GM21360 (cell line): ENCODE measurements around the gene PRR35.

Source experiments
- ATAC-seq: cut with Tn5 transposase; IDR thresholded peaks from one replicate; pipeline ENCODE4 v1.9.1; 2021; ENCODE audit warnings: mild to moderate bottlenecking, moderate library complexity; ENCODE audit not compliant: unreplicated experiment

PRR35 gene

DNA sequence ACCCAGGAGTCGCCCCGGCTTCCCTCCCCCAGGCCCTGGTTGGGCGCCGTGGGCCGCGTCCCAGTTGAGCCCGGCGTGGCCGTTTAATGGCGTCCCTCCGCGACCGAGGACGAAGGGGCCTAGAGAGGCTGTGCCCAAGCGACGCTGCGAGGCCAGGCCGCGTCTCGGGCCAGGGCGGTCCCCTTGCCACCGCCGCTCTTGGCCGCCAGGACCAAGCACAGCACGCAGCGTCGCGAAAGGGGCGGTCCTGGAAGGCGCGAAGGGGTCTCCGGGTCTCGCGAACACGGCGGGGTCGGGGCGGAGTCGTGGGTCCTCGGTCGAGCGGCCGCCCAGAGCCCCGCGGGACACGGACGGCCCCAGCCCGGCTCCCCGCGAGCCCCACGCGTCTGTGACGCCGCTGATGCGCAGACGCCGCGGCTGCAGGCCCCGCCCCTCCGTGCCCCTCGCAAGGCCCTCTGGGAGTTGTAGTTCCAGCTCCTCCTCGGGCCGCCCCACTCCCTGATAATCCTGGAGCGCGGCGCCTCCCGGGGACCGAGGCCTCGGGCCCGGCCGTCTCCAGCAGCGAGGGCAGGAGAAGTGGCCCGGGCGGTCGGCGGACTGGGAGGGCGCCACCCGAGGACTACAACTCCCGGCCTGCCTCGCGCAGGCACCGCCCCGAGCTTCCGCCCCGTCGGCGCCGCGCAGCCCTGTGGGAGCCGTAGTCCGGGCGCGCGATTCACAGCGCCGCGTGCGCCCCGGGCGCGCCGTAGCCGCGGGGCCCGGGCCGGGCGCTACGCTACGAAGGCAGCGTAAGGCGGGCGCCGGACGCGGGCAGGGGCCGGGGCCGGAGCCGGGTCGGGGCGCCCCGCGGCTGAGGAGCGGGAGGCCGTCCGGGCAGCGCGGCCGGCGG is 32.9 kb upstream of the PRR35 start, which contains the start of gene CAPN15:
Gene CAPN15, plus strand, starts transcription at position 698 of the 889 bp plus-strand sequence. CDS start 19,127 bp downstream, outside the sequence.
- peak; percentile 60 for ATAC-seq

DNA sequence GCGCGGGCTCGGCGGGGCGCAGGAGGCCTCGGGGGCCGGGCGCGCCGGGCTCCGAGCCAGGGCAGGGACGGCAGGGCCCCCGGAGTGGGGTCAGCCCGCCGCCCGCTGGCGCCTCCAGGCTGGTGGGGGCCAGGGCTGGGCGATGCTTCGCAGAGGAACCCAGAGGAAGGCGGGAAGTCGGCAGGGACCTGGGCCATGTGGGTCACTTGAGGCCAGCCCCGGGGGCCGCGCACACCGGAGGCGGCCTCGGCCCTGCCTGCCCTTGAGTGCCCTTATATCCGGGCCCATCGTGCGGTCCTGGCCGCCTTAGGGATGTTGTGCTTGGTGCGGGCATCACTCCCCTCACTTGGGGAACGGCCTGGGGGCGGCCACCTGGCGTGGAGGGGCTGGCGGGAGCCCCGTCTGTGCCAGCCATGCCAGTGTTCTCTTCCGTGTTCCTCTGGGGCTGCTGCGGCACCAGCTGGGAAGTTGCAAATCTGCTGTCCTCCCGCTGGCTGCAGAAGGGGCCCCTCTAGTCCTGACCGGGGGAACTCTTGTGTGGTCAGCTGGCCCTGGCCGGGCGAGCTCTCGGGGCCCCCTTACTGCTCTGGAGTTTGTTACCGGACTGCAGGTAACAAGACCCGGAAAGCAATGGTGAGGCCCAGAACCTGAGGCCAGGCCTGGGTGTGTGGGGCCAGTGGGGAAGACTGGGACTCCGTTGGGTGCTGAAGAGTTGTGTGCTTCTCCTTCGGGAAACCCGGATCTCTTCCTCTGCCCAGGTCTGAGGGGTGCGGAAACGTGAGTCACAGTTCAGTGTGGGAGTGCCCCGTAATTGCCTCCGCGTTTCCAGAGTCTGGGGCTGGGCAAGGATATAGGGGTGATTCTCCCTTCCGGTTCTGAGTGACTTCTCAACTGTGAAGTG is 31.8 kb upstream of the PRR35 start:
- peak; percentile 8 for ATAC-seq

DNA sequence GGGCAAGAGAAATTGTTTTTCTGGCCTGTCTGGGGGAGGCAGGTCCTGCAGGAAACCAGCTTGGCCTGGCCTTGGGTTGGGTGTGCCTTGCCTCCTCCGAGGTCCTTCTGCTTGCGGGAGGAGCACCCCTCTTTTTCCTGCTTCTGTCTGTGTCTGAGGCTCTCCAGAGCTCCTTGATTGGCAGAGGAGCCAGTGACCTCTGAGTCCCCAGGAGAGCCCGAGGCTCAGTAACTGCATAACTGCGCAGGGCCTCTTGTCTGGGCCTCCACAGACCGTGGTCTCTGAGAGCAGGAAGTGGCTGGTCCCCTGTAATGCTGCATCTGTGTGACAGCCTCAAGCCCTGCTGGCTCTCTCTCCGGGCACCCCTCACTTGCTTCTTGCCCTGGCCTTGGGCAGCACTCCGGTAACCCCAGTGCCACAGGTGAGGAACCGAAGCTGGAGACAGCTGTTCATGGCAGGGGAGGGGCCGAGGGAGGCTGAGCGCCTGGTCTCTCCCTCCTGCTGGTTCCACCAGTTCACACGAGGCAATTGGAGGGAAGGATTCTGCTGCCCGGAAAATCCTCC is 31.1 kb upstream of the PRR35 start:
- no peak for ATAC-seq

DNA sequence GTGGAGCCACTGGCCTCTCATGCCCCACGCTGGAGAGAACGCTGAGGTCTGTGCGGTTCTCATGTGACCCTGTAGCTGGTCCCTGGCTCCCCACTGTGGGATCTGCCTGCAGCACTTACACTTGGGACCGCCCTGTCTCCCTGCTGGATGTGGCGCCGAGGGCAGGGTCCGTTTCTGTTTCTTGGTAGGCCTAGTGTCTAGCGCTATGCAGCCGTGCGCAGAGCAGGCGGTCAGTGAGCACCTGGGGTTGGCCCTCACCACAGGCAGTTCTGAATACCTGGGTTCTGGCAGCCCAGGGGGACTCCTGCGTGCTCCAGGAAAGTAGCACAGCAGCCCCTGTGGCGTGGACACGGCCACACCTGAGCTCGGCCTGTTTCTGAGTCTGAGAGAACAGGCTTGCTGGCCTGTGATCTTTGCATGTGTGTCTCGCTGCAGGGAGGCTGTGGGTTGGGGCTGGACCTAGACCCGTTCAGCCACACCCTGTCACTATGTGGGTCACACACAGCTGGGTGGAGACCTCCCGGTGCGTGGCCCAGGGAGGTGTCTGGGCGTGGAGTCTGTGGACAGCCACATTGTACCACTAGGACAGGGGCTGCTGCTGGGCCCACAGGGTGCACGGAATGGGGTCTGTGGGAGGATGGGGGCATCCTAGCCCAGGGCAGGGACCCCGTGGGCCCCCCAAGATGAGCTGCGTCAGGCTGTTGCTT is 29.9 kb upstream of the PRR35 start:
- no peak for ATAC-seq

DNA sequence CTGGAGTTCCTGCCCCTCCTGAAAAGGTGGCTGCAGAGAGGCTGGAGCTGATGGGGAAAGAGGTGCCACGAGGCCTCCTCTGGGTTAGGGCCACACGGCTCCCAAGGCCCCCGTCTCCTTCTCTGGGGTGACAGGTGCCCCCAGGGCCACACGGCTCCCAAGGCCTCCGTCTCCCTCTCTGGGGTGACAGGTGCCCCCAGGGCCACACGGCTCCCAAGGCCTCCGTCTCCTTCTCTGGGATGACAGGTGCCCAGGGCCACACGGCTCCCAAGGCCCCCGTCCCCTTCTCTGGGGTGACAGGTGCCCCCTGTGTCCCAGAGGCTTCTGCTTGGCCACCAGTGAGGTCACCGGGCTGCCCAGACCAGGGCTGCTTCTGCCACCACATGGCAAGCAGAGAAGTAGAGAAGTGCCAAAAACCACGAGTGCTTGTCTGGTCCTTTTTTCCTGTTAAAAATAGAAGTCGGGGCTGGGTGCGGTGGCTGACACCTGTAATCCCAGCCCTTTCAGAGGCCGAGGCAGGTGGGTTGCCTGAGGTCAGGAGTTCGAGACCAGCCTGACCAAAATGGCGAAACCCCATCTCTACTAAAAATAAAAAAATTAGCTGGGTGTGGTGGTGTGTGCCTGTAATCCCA is 28.6 kb upstream of the PRR35 start:
- no peak for ATAC-seq

DNA sequence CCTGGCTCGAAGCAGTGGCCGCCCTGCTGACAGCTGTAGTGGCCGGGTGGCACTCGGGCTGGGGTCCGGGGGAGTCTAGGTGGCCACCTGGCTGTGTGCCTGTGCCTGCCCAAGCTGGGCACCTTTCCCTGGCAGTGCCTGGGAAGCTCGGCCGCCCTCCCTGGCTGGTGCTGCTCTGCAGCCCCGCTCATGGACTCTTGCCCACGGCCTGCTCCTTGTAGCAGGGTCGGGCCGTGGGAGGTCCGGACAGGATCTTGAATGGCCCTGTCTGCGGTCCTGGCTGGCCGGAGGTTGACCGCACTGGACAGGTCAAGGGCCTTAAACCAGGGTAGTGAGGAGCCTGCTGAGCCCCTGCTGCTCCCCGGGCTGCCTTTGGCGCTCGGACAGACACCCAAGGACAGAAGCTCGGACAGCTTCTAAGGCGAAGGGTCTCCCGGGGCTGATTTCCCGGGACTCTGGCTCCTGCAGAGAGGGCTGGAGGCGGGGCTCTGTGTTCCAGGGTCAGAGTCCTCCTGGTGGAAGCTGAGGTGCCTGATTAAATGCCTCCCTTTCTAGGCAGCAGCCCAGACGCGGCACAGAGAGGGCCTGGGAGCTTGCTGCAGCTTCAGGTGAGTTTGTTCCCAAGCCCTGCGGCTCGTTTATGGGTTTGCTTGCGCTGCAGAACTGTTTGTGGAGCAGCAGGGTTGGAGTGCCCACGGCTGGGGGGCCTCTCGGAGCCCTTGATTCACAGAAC is 26.6 kb upstream of the PRR35 start:
- ATAC-seq: no peak

DNA sequence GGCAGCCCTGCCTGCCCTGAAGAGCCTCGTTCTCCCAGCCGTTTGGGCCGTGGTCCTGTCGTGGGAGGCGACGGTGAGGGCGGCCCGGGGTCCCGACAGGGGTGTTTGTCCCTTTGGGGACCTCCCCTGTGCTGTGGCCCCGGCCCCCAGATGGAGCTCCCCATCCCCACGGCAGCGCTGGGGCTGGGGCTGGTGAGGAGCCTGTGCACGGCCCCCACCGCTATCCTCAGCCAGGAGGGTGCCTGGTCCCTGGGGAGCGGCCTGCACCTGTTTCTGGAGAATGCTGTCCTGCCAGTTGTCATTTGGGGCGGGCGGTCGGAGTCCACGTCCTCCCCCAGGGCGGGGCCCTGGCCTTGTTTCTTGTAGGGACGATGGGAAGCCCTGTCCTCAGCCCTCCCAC is 26.1 kb upstream of the PRR35 start:
- no peak for ATAC-seq

DNA sequence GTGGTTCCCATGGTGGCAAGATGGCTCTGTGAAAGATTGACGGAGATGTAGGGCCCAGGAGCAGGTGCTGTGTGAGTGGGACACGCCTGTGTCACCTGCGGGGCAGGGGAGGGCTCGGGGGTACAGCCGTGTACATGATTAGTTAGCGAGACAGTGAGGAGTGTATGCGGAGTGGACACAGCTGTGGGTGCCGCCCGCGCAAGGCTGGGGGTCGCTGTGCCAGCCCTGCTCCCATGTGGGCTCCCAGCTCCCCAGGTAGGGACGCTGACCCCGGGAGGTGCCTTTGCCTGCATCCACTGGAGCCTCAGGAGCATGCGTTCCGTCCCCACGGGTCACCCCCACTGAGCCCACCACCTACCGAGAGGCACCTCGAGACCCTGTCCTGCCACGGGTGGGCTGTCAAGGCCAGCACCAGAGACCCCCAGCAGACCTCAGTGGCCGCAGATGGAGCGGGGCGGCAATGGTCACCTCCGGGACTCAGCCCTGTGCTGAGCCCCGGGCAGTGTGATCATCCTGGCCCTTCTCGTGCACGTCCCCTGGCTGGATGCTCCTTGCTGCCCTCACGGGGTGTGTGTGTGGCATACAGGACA is 25.2 kb upstream of the PRR35 start:
- no peak for ATAC-seq

DNA sequence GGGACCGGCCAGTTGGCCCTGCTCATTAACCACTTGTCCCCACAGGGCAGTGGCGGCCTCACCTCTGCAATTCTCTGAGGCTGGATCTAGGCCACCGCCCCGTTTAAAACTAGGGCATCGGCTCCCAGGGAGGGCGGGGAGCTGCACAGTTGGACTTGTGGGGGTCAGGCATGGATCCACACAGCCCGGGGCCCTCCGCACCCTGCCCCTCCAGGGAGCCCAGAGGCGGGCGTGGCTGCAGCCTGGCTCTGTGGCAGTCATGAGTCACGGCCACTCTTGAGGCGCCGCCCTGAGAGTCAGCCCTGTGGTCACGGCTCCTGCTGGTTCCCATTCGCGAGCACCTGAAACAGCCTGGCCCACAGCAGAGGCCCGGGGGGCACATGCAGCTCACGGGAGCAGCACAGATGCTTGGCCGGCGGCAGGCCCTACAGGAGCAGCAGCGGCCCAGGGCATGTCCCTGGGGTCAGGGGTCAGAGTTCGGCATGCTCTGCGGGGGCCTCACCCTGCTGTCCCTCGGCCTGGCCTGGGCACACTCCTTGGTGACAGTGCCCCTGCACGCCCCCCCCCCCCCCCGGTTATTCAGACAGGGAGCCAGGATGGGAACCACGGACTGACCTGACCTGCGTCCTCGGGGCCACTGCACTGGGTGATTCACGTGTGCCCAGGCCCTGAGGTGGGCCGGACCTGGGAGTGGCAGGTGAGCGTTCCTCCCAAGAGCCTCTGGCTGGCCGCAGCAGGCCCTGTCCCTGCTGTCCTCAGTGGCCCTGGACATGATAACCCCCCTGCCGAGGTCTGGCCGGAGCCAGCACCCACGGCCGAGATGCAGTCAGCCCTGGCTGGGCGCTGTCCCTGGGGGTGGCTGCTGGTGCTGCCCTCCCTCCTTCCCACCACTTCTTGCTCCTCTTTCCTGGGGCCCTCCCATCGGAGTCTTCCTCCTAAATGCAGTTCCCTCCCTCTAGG is 24.5 kb upstream of the PRR35 start:
- ATAC-seq: no peak

DNA sequence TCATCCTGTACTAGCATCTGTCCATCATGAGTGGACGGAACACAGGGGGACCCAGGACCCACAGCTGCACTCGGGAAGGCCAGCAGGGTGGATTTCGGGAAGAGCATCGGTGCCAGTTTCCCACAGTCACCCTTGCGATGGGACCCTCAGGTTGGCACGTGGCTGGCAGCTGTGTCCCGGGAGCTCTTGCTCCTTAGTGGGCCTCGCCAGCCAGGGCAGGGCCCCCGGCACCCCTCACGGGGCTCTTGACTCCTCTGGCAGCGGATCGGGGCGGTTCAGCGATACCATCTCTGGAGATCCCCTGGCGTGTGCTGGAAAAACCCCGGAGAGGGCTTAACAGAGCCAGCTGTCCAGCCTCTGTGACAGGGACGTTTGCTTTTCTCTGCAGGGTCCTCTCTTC is 23.4 kb upstream of the PRR35 start:
- ATAC-seq: no peak

DNA sequence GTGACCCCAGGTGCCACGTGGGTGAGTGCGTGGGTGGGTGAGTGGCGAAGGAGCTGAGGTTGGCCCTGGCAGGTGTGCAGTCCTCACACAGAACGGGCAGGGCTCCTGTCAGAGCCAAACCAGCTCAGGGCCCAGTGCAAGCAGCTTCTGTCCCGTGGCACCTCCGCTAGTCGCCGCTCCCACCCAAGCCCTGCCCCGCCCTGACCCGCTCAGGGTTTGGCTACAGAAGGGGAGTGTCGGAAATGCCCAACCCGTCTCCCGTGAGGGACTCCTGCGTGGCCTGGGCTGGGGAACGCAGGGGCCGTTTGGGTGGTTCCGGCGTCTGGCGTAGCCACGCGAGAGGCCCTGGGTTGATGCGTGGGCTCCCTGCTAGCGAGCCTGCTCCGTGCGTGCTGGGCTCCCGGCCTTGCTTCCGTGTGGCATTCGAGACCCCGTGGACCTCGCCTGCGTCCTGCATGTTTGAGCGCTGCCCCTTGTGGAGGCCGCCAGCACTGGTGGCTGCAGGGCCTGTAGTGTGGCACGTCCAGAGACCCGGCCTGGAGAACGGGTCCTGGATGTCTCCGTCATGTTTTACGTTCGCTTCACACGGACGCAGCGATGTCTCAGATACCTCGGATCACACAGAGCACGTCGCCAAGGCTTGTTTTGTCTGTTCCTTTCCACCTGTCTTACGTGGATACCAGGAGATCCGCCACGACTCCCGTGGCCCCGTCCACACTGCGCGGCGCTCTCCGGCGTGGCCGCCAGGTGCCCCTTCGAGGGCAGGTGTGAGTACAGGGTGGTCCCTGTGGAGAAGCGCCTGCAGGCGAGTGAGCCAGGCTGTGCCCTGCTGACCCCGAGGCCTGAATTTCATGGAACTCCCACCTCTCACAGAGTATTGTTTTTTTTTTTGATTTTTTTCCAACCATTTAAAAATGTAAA is 22.5 kb upstream of the PRR35 start:
- no peak for ATAC-seq

DNA sequence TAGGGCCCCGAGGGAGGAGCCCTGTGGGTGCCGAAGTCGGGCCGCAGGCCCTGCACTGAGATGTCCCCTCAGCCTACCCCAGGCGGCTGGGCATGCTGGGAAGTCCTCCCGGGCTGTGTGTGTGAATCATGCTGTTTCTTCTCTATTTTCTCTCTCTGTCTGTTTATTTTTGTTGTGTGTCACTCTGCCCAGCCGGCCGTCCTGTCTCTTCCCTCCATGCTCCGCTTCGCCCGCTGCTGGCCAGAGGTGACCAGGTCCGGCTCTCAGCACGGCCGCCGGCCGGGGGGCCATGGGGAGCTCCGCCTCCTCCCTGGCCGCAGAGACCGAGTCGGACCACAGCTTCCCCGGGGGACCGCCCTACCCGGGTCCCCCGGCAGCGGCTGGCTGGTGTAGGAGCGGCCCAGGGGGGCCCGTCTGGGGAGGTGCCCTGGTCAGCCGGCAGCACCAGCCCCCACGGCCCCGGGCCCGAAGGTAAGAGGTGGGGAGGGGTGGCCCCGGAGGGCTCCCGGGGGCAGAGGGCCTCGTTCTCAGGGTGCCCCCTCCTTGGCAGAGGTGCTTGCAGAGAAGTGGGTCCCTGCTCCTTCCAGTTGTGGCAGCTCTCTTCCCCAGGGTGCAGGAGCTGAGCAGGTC is 20.2 kb upstream of the PRR35 start:
- ATAC-seq: no peak

DNA sequence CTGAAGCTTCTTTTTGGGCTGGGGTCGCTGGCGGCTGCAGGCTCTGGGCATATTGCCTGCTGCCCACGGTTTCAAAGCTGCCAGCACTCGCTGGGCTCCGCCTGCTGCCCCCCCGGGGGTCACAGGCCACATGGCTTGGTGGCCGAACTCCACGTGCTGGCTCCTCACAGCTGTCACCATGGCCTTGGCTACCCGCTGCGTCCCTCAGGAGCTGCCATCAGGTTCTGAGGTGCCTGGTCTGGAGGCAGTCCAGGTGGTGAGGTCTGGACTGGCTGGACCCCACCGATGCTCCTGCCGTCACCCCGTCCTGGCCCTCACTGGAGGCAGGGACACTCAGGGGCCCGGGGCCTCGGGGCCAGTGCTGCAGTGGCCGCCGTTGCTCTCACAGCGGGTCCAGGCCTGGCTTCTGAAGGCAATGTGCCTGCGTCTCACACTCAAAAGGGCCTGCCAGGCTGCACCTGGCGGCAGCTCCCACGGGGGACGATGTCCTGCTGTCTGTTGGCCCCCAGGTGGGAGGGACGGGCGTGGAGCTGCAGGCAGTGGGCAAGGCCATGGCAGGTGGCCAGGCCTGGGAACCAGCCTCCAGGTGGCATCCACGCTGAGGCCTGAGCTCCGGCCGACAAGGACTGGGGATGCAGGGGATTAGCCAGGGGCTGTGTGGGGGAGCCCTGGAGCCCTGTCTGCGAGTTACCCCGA is 19.4 kb upstream of the PRR35 start:
- no peak for ATAC-seq

DNA sequence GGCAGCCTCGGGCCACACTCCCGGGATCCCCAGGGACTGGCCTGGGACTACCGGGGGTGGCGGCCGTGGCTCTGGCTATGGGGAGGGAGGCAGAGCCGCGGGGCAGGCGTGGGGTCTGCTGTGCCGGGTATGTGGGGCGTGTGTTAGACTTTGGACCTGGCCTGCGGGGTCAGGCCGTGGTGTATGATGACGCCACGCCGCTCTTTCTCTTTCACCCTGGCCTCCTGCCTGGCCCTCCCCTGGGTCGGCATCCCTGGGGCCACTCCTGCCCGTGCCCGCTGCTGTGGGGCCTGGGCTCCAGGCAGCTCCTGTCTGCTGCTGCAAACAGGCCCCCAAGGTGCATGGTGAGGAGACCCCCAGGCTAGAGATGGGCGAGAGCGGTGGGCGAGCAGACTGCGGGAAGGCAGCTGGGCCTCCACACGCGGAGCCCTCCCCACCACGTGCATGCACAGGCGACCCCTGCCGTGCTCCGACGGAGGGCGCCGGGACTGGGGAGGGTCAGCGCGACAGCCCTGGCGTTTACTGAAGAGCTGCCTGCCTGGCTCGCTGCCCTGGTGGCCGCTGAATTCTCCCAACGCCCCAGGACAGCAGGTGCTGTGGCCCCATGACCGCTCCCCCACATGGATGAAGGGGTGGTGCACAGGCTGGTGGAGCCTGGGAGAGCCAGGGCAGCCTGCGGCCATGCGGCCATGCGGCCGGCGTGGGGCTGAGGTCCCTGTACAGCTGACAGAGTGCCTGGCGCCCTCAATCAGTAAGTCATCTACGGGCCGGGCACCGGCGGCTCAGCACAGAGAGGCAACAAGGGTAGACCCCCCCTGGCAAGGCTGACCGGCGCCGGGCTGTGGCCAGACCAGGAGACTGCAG is 16.7 kb upstream of the PRR35 start:
- ATAC-seq: no peak

DNA sequence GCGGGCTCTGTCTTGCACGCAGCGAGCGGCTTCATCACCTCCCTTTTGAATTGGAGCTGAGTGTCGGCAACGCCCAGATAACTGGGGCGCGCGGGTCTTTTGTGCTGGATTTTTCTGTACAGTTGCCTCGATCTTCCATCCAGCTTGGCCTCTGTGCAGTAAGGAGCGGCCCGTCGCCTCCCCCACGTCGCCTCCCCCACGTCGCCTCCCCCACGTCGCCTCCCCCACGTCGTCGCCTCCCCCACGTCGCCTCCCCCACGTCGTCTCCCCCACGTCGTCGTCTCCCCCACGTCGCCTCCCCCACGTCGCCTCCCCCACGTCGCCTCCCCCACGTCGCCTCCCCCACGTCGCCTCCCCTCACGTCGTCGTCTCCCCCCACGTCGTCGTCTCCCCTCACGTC is 15.7 kb upstream of the PRR35 start:
- no peak for ATAC-seq
